Measurements from ENCODE around the gene RAPGEF3. TPM values are rescaled to one million over a fixed set of nuclear protein-coding genes. Genes with fewer than 3 reads are reported as not detected.

RAPGEF3 gene
- total RNA-seq, 2 donors from 2014 or later = 1.1 to 2.7 TPM

- H3K36me3 Mint-ChIP-seq = no peaks in the 10 kb centered on the region
- H3K27ac Mint-ChIP-seq = no peak overlapping the region
- H3K9me3 Mint-ChIP-seq = no peaks in the 10 kb centered on the region
- ATAC-seq (peak; percentile 38 to 56), DNase-seq (ENCODE audit: low spot score in 2 of 2) (peak in 1 of 2 donors; percentile 54)
Observed at GRCh38 chr12:47744005-47744651, 14.6 kb downstream of the RAPGEF3 start.

GRCh38 chr12:47743311-47743860, 15.3 kb downstream of the RAPGEF3 start:
- no peak overlapping the region for H3K27ac Mint-ChIP-seq
- no peaks in the 10 kb centered on the region for H3K9me3 Mint-ChIP-seq
- H3K36me3 Mint-ChIP-seq = no peaks in the 10 kb centered on the region
- DNase-seq (ENCODE audit: low spot score in 2 of 2) (no peak), ATAC-seq (no peak)

GRCh38 chr12:47742253-47742825, 16.3 kb downstream of the RAPGEF3 start:
- no peaks in the 10 kb centered on the region for H3K36me3 Mint-ChIP-seq
- ATAC-seq (peak; percentile 69 to 74), DNase-seq (ENCODE audit: low spot score in 2 of 2) (peak; percentile 73 to 89)
- H3K9me3 Mint-ChIP-seq = no peaks in the 10 kb centered on the region
- H3K27ac Mint-ChIP-seq = no peak overlapping the region

- H3K9me3 Mint-ChIP-seq = no peaks in the 10 kb centered on the region
- ATAC-seq = peak; percentile 46 to 70
- H3K36me3 Mint-ChIP-seq = no peaks in the 10 kb centered on the region
- H3K27ac Mint-ChIP-seq = no peak overlapping the region
- peak in 1 of 2 donors; percentile 33 for DNase-seq (ENCODE audit: low spot score in 2 of 2)
Observed at GRCh38 chr12:47741340-47741703, 17.4 kb downstream of the RAPGEF3 start.

- Mint-ChIP-seq H3K27ac (no peak overlapping the region), H3K9me3 (no peaks in the 10 kb centered on the region), H3K36me3 (no peaks in the 10 kb centered on the region)
- DNase-seq (ENCODE audit: low spot score in 2 of 2) (no peak), ATAC-seq (no peak)
Observed at GRCh38 chr12:47740606-47741339, 17.9 kb downstream of the RAPGEF3 start.

- DNase-seq (ENCODE audit: low spot score in 2 of 2) = no peak
- peak overlapping the region in 1 of 2 donors; percentile 79 for H3K27ac Mint-ChIP-seq
Observed at GRCh38 chr12:47739979-47740378, 18.7 kb downstream of the RAPGEF3 start.

GRCh38 chr12:47739297-47739696, 19.4 kb downstream of the RAPGEF3 start:
- H3K9me3 Mint-ChIP-seq = no peaks in the 10 kb centered on the region
- no peaks in the 10 kb centered on the region for H3K36me3 Mint-ChIP-seq
- DNase-seq (ENCODE audit: low spot score in 2 of 2) = no peak
- peak overlapping the region; percentile 6 to 79 for H3K27ac Mint-ChIP-seq
- no peak for ATAC-seq

More at GRCh38 chr12:47739979-47740378, 18.7 kb downstream of the RAPGEF3 start:
- Mint-ChIP-seq H3K9me3 (no peaks in the 10 kb centered on the region), H3K36me3 (no peaks in the 10 kb centered on the region)
- ATAC-seq = no peak

GRCh38 chr12:47737936-47738594, 20.6 kb downstream of the RAPGEF3 start:
- DNase-seq (ENCODE audit: low spot score in 2 of 2) (no peak), ATAC-seq (no peak)
- no peaks in the 10 kb centered on the region for H3K36me3 Mint-ChIP-seq
- no peaks in the 10 kb centered on the region for H3K9me3 Mint-ChIP-seq
- no peak overlapping the region for H3K27ac Mint-ChIP-seq

GRCh38 chr12:47736877-47737676, 21.6 kb downstream of the RAPGEF3 start:
- peak overlapping the region in 1 of 2 donors; percentile 85 for H3K27ac Mint-ChIP-seq
- H3K36me3 Mint-ChIP-seq = no peaks in the 10 kb centered on the region
- H3K9me3 Mint-ChIP-seq = no peaks in the 10 kb centered on the region
- ATAC-seq (no peak), DNase-seq (ENCODE audit: low spot score in 2 of 2) (no peak)

- no peak for DNase-seq (ENCODE audit: low spot score in 2 of 2)
- no peaks in the 10 kb centered on the region for H3K36me3 Mint-ChIP-seq
- no peak overlapping the region for H3K27ac Mint-ChIP-seq
- ATAC-seq = no peak
- no peaks in the 10 kb centered on the region for H3K9me3 Mint-ChIP-seq
Observed at GRCh38 chr12:47736216-47736615, 22.5 kb downstream of the RAPGEF3 start.

GRCh38 chr12:47735649-47736048, 23.0 kb downstream of the RAPGEF3 start:
- Mint-ChIP-seq H3K27ac (no peak overlapping the region), H3K9me3 (no peaks in the 10 kb centered on the region), H3K36me3 (no peaks in the 10 kb centered on the region)
- ATAC-seq (no peak), DNase-seq (ENCODE audit: low spot score in 2 of 2) (no peak)

GRCh38 chr12:47734725-47735480, 23.8 kb downstream of the RAPGEF3 start:
- Mint-ChIP-seq H3K36me3 (no peaks in the 10 kb centered on the region), H3K27ac (no peak overlapping the region), H3K9me3 (no peaks in the 10 kb centered on the region)
- DNase-seq (ENCODE audit: low spot score in 2 of 2) (no peak), ATAC-seq (no peak)

GRCh38 chr12:47733142-47733541, 25.5 kb downstream of the RAPGEF3 start:
- Mint-ChIP-seq H3K36me3 (no peaks in the 10 kb centered on the region), H3K27ac (no peak overlapping the region), H3K9me3 (no peaks in the 10 kb centered on the region)
- ATAC-seq (no peak), DNase-seq (ENCODE audit: low spot score in 2 of 2) (no peak)

GRCh38 chr12:47732504-47732903, 26.2 kb downstream of the RAPGEF3 start:
- ATAC-seq (no peak), DNase-seq (ENCODE audit: low spot score in 2 of 2) (no peak)
- no peaks in the 10 kb centered on the region for H3K36me3 Mint-ChIP-seq
- H3K27ac Mint-ChIP-seq = no peak overlapping the region
- H3K9me3 Mint-ChIP-seq = no peaks in the 10 kb centered on the region

GRCh38 chr12:47731723-47732122, 27.0 kb downstream of the RAPGEF3 start:
- H3K9me3 Mint-ChIP-seq = no peaks in the 10 kb centered on the region
- DNase-seq (ENCODE audit: low spot score in 2 of 2) (no peak), ATAC-seq (no peak)
- no peaks in the 10 kb centered on the region for H3K36me3 Mint-ChIP-seq
- H3K27ac Mint-ChIP-seq = no peak overlapping the region

- DNase-seq (ENCODE audit: low spot score in 2 of 2) (no peak), ATAC-seq (no peak)
- no peaks in the 10 kb centered on the region for H3K36me3 Mint-ChIP-seq
- no peak overlapping the region for H3K27ac Mint-ChIP-seq
- no peaks in the 10 kb centered on the region for H3K9me3 Mint-ChIP-seq
Observed at GRCh38 chr12:47730341-47730744, 28.3 kb downstream of the RAPGEF3 start.
